GM21367 (cell line): ENCODE data around the gene ANKRD53.
"Not testable (repeated sequence)": the region's sequence is repeated elsewhere in the genome, so short reads cannot be mapped to it uniquely, and the experiment has no call there.

Source experiments
- ATAC-seq: cut with Tn5 transposase; IDR thresholded peaks from one replicate; pipeline ENCODE4 v1.9.1; 2021; ENCODE audit not compliant: unreplicated experiment

Gene ANKRD53

DNA sequence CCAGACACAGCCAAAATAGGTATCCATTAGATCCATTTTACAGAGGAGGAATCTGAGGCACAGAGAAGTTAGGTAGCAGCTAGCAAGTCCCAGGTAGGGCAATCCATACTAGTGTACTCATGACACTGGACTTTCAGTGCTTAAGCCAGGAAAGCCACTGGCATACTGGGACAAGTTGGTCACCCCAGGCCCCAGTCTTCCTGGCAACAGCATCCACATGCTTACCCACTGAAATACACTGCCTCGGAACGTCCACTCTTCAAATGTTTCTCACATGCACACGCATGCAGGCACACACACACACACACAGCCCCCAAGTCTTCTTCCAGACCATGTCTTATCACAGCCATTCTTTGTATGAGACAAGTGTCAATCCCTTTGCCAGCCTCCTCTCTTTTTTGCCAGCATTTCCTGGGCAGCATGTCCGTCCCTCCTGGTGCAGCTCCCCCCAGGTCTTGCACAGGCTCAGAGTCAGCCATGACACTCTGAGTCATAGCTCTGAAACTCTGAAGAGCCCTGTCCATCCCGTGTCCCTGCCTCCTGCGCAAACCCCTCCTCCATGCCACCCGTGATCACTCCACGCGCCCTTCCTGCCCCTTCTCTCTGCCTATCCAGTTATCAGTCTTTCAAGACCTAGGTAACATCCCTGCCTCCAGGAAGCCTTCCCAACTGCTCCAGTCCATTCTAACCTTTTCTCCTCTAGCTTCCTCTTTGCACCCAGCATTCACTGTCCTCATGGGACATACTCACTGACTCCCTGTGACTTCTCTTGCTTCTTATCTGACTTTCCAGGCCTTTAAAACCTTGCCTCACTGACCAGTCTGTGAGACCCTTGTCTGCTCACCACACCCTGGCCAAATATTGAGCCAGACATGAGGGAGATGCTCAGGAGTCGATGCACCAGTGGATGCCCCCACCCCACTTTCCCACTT is 27.1 kb downstream of the ANKRD53 start:
- no peak for ATAC-seq

- no peak for ATAC-seq
These were observed 27.9 kb downstream of the ANKRD53 start for GRCh38 chr2:71006323-71006722.

- no peak for ATAC-seq
These were observed 28.7 kb downstream of the ANKRD53 start for GRCh38 chr2:71006955-71007799.

GRCh38 chr2:71008342-71008741 is 29.9 kb downstream of the ANKRD53 start:
- no peak for ATAC-seq

- not testable (repeated sequence) for ATAC-seq
These were observed 33.4 kb downstream of the ANKRD53 start for GRCh38 chr2:71011786-71012185.

GRCh38 chr2:71018625-71019024 is 40.2 kb downstream of the ANKRD53 start:
- no peak for ATAC-seq

- not testable (repeated sequence) for ATAC-seq
These were observed 41.6 kb downstream of the ANKRD53 start for GRCh38 chr2:71019989-71020388.

DNA sequence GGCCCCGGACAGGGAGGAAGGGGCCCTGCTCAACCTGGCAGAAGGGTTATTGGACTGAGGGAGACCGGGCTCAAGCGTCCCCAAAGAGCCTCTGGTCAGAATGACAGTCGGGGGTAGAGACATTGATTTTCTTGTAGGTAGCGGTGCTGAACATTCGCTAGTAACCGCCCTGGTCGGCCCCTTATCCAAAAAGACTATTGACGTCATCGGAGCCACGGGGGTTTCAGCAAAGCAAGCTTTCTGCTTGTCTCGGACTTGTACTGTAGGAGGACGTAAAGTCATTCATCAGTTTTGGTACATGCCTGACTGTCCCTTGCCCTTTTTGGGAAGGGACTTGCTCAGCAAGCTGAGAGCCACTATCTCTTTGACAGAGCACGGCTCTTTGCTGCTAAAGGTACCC is 43.0 kb downstream of the ANKRD53 start:
- not testable (repeated sequence) for ATAC-seq

DNA sequence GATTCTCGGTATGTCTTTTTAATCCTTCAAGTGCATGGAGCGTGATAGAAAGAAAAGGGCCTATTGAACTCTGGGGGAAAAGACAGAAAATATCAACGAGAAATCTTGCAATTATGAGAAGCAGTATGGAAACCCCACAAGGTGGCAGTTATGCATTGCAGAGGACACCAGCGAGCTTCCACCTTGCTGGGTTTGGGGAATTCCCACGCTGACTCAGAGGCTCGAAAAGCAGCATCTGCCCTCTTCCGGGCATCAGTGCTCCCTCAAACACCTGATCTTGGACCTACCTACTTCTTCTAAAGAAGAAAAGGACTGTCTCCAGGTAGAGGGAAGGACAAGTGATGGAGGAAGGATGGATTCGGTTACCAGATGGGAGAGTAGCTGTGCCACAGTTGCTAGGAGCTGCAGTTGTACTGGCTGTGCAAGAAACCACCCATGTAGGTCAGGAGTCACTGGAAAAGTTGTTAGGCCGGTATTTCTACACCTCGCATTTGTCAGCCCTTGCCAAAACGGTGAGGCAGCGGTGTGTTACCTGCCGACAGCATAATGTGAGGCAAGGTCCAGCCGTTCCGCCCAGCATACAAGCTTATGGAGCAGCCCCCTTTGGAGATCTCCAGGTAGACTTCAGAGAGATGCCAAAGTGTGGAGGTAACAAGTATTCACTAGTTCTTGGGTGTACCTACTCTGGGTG is 45.3 kb downstream of the ANKRD53 start:
- not testable (repeated sequence) for ATAC-seq
